ENCODE data around the gene OCIAD1. TPM values are rescaled to one million over a fixed set of nuclear protein-coding genes. Genes with fewer than 3 reads are reported as not detected.

The OCIAD1 gene
- total RNA-seq, 1 experiment from 2014 or later, result 110 TPM

DNA sequence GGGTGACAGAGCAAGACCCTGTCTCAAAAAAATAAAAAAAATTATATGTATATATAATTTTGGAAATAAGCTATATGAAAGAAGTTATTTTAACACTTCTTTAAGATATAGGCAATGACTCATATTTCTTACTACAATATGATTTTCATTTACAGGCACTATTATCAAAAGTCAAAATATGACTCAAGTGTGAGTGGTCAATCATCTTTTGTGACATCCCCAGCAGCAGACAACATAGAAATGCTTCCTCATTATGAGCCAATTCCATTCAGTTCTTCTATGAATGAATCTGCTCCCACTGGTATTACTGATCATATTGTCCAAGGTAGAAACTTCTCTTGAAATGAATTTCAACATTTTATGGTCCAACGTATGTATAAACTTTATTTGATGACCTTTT is 20.8 kb downstream of the OCIAD1 start:
- TF ChIP-seq EZH2 (IDR thresholded peaks at IDR 0.05; ENCODE audit: low read depth), result no peak
- TF ChIP-seq, protein P1, sequence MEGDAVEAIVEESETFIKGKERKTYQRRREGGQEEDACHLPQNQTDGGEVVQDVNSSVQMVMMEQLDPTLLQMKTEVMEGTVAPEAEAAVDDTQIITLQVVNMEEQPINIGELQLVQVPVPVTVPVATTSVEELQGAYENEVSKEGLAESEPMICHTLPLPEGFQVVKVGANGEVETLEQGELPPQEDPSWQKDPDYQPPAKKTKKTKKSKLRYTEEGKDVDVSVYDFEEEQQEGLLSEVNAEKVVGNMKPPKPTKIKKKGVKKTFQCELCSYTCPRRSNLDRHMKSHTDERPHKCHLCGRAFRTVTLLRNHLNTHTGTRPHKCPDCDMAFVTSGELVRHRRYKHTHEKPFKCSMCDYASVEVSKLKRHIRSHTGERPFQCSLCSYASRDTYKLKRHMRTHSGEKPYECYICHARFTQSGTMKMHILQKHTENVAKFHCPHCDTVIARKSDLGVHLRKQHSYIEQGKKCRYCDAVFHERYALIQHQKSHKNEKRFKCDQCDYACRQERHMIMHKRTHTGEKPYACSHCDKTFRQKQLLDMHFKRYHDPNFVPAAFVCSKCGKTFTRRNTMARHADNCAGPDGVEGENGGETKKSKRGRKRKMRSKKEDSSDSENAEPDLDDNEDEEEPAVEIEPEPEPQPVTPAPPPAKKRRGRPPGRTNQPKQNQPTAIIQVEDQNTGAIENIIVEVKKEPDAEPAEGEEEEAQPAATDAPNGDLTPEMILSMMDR (conservative IDR thresholded peaks at IDR 0.05), result no peak
- no peak overlapping the region for H2AFZ ChIP-seq
- H3K4me2 ChIP-seq, result no peak overlapping the region
- POLR2A ChIA-PET (ENCODE audit: unreplicated experiment), result no interaction called here
- no peaks in the 10 kb centered on the region; the same call in 1 of the 2 replicates for H4K20me1 ChIP-seq (ENCODE audit: insufficient read depth)
- H3K27ac ChIP-seq, result no peak overlapping the region
- CTCF ChIA-PET, result interaction anchor here (0.6 kb wide), 1 partner anchor 320 kb away, joined by 3 read pairs; no protein-coding TSS in a partner anchor
- intact Hi-C loops (cut with micrococcal nuclease; ENCODE audit: unreplicated experiment), result loop anchor here (5.0 to 10.0 kb wide), 2 partner anchors 53 to 269 kb away; partner anchors contain the start of gene OCIAD2
- H3K4me3 ChIP-seq, result no peak overlapping the region
- peaks cover 8% of the 10 kb centered on the region for H3K79me2 ChIP-seq (ENCODE audit: low read depth)
- no peak for DNase-seq
- H3F3A ChIP-seq (ENCODE audit: insufficient read depth, low read depth), result 0 out of 2 replicates have a peak, but pooled peaks cover 4% of the 10 kb centered on the region
- H3K36me3 ChIP-seq (ENCODE audit: low read depth), result peaks cover 26% of the 10 kb centered on the region; the same call in 1 of the 2 replicates
- no peaks in the 10 kb centered on the region for H3K9me2 ChIP-seq (ENCODE audit: insufficient read depth)
- H3K4me1 ChIP-seq (replicated peaks; ENCODE audit: insufficient read depth), result no peaks in the 10 kb centered on the region
- H3K27me3 ChIP-seq (ENCODE audit: insufficient read depth, low read depth), result no peaks in the 10 kb centered on the region
- H3K9me3 ChIP-seq (ENCODE audit: insufficient read depth, low read depth), result no peaks in the 10 kb centered on the region
- BruUV-seq (replicated peaks), result no TSS peak

DNA sequence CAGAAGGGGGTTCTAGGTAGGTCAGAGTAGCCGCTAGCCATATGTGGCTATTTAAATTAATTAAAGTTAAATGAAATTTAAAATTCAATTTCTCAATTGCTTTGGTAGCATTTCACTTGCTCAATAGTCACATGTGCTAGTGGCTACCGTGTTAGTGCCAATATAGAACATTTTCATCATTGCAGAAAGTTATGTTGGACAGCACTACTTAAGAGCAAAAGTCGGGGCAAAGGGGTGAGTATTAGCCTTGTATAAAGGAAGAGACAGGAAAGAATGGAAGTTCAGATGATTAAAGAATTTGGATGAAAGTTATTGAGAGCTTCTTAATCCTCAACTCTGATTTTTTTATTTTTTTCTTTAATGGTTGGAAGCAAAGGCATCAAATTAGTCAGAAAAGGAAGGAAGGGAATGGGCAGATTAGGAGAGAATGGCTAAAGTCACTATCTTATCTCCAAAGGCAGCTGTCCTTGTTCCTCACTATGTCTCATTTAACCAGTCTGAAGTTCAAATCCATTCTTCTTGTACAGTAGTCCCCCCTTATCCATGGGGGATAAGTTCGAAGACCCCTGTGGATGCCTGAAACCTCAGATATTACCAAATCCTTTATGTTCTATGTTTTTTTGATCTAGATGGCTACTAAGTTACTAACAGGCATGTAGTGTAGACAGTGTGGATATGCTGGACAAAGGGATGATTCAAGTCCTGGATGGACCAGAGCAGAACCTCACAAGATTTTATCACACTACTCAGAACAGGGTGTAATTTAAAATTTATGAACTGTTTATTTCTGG is 22.9 kb downstream of the OCIAD1 start:
- Histone ChIP-seq H3K4me1 (replicated peaks; ENCODE audit: insufficient read depth) (no peaks in the 10 kb centered on the region), H3K4me3 (no peak overlapping the region), H3K79me2 (ENCODE audit: low read depth) (no peaks in the 10 kb centered on the region; the same call in 1 of the 2 replicates), H3K4me2 (no peak overlapping the region), H3K27me3 (ENCODE audit: insufficient read depth, low read depth) (no peaks in the 10 kb centered on the region), H4K20me1 (ENCODE audit: insufficient read depth) (no peaks in the 10 kb centered on the region), H3K27ac (no peak overlapping the region), H2AFZ (no peak overlapping the region), H3K9me2 (ENCODE audit: insufficient read depth) (no peaks in the 10 kb centered on the region), H3F3A (ENCODE audit: insufficient read depth, low read depth) (0 out of 2 replicates have a peak, but pooled peaks cover 11% of the 10 kb centered on the region), H3K9me3 (ENCODE audit: insufficient read depth, low read depth) (no peaks in the 10 kb centered on the region), H3K36me3 (ENCODE audit: low read depth) (peaks cover 18% of the 10 kb centered on the region; the same call in 1 of the 2 replicates)
- CTCF ChIA-PET, result no interaction called here
- intact Hi-C loops (cut with micrococcal nuclease; ENCODE audit: unreplicated experiment), result loop anchor here (5.0 to 10.0 kb wide), 2 partner anchors 51 to 271 kb away; partner anchors contain the start of gene OCIAD2
- no peak for DNase-seq
- POLR2A ChIA-PET (ENCODE audit: unreplicated experiment), result no interaction called here
- BruUV-seq (replicated peaks), result no TSS peak
- no peak for TF ChIP-seq EZH2 (IDR thresholded peaks at IDR 0.05; ENCODE audit: low read depth)
- TF ChIP-seq, protein P1 (conservative IDR thresholded peaks at IDR 0.05), result no peak

DNA sequence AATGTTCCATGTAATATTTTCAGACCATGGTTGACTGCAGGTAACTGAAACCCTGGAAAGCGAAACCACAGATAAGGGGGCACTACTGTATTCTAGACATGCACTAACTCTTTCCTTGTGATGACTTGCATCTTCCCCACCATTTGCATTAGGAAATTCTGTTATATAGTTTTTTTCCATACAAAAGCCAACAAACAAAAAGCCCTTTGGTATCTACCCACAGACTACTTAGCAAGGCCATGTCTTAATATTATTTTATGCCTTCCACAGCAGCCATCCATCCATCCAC is 23.5 kb downstream of the OCIAD1 start:
- Histone ChIP-seq H3K4me1 (replicated peaks; ENCODE audit: insufficient read depth) (no peaks in the 10 kb centered on the region), H3K4me3 (no peak overlapping the region), H4K20me1 (ENCODE audit: insufficient read depth) (no peaks in the 10 kb centered on the region), H3K27ac (no peak overlapping the region), H3K27me3 (ENCODE audit: insufficient read depth, low read depth) (no peaks in the 10 kb centered on the region), H3K9me2 (ENCODE audit: insufficient read depth) (no peaks in the 10 kb centered on the region), H2AFZ (no peak overlapping the region), H3F3A (ENCODE audit: insufficient read depth, low read depth) (0 out of 2 replicates have a peak, but pooled peaks cover 16% of the 10 kb centered on the region), H3K9me3 (ENCODE audit: insufficient read depth, low read depth) (no peaks in the 10 kb centered on the region), H3K4me2 (no peak overlapping the region), H3K36me3 (ENCODE audit: low read depth) (peaks cover 18% of the 10 kb centered on the region; the same call in 1 of the 2 replicates), H3K79me2 (ENCODE audit: low read depth) (no peaks in the 10 kb centered on the region)
- POLR2A ChIA-PET (ENCODE audit: unreplicated experiment), result no interaction called here
- no TSS peak for BruUV-seq (replicated peaks)
- intact Hi-C loops (cut with micrococcal nuclease; ENCODE audit: unreplicated experiment), result loop anchor here (5.0 to 10.0 kb wide), 2 partner anchors 50 to 272 kb away; partner anchors contain the start of gene OCIAD2
- DNase-seq, result no peak
- no peak for TF ChIP-seq EZH2 (IDR thresholded peaks at IDR 0.05; ENCODE audit: low read depth)
- TF ChIP-seq, protein P1 (conservative IDR thresholded peaks at IDR 0.05), result no peak
- CTCF ChIA-PET, result no interaction called here
